Measurements from ENCODE around the gene LAMTOR4. TPM values are rescaled to one million over a fixed set of nuclear protein-coding genes. Genes with fewer than 3 reads are reported as not detected.
"Not testable (repeated sequence)": the region's sequence is repeated elsewhere in the genome, so short reads cannot be mapped to it uniquely, and the experiment has no call there.

Gene LAMTOR4
- polyA plus RNA-seq, 4 donors = 141 to 370 (median 222) TPM

GRCh38 chr7:100189061-100189460 lies 40.3 kb downstream of the LAMTOR4 start:
- FAIRE-seq = no peak
- Histone ChIP-seq H3K27me3 (ENCODE audit: control insufficient read depth in 3 of 3, insufficient read depth in 3 of 3, low read length in 3 of 3) (no peaks in the 10 kb centered on the region), H3K9me3 (ENCODE audit: control insufficient read depth in 2 of 2, insufficient read depth in 1 of 2, low read depth in 1 of 2, low read length in 1 of 2) (no peaks in the 10 kb centered on the region), H3K27ac (ENCODE audit: low read depth in 1 of 3, low read length in 2 of 3) (no peak overlapping the region), H3K4me1 (ENCODE audit: control insufficient read depth in 3 of 3, insufficient read depth in 2 of 3, low read depth in 1 of 3, low read length in 2 of 3) (no peaks in the 10 kb centered on the region), H3K36me3 (ENCODE audit: control insufficient read depth in 3 of 3, insufficient read depth in 2 of 3, low read depth in 1 of 3, low read length in 3 of 3) (no peaks in the 10 kb centered on the region), H3K4me3 (ENCODE audit: low read depth in 1 of 3, low read length in 3 of 3) (no peak overlapping the region)
- DNase-seq = no peak
- 71 to 81% (median 79%) methylated on average over 3 of the region's 3 CpGs for WGBS, 3 donors

- Histone ChIP-seq H3K36me3 (ENCODE audit: control insufficient read depth in 3 of 3, insufficient read depth in 2 of 3, low read depth in 1 of 3, low read length in 3 of 3) (no peaks in the 10 kb centered on the region), H3K4me1 (ENCODE audit: control insufficient read depth in 3 of 3, insufficient read depth in 2 of 3, low read depth in 1 of 3, low read length in 2 of 3) (no peaks in the 10 kb centered on the region), H3K27me3 (ENCODE audit: control insufficient read depth in 3 of 3, insufficient read depth in 3 of 3, low read length in 3 of 3) (no peaks in the 10 kb centered on the region), H3K9me3 (ENCODE audit: control insufficient read depth in 2 of 2, insufficient read depth in 1 of 2, low read depth in 1 of 2, low read length in 1 of 2) (no peaks in the 10 kb centered on the region), H3K27ac (ENCODE audit: low read depth in 1 of 3, low read length in 2 of 3) (no peak overlapping the region), H3K4me3 (ENCODE audit: low read depth in 1 of 3, low read length in 3 of 3) (no peak overlapping the region)
- WGBS, 3 donors = 48 to 51% (median 49%) methylated on average over 4 of the region's 4 CpGs
- DNase-seq (peak; percentile 35 to 45), FAIRE-seq (no peak)
These were observed 41.5 kb downstream of the LAMTOR4 start for GRCh38 chr7:100190048-100190711.

GRCh38 chr7:100191775-100192174 lies 43.1 kb downstream of the LAMTOR4 start:
- Histone ChIP-seq H3K4me1 (ENCODE audit: control insufficient read depth in 3 of 3, insufficient read depth in 2 of 3, low read depth in 1 of 3, low read length in 2 of 3) (no peaks in the 10 kb centered on the region), H3K27me3 (ENCODE audit: control insufficient read depth in 3 of 3, insufficient read depth in 3 of 3, low read length in 3 of 3) (no peaks in the 10 kb centered on the region), H3K27ac (ENCODE audit: low read depth in 1 of 3, low read length in 2 of 3) (no peak overlapping the region), H3K4me3 (ENCODE audit: low read depth in 1 of 3, low read length in 3 of 3) (no peak overlapping the region), H3K36me3 (ENCODE audit: control insufficient read depth in 3 of 3, insufficient read depth in 2 of 3, low read depth in 1 of 3, low read length in 3 of 3) (no peaks in the 10 kb centered on the region), H3K9me3 (ENCODE audit: control insufficient read depth in 2 of 2, insufficient read depth in 1 of 2, low read depth in 1 of 2, low read length in 1 of 2) (no peaks in the 10 kb centered on the region)
- 44 to 65% (median 54%) methylated on average over 2 of the region's 2 CpGs for WGBS, 3 donors
- no peak for FAIRE-seq
- DNase-seq = no peak

GRCh38 chr7:100192281-100192862 lies 43.7 kb downstream of the LAMTOR4 start:
- H3K27me3 ChIP-seq (ENCODE audit: control insufficient read depth in 3 of 3, insufficient read depth in 3 of 3, low read length in 3 of 3); DNase-seq; FAIRE-seq; H3K9me3 ChIP-seq (ENCODE audit: control insufficient read depth in 2 of 2, insufficient read depth in 1 of 2, low read depth in 1 of 2, low read length in 1 of 2); H3K4me1 ChIP-seq (ENCODE audit: control insufficient read depth in 3 of 3, insufficient read depth in 2 of 3, low read depth in 1 of 3, low read length in 2 of 3); H3K36me3 ChIP-seq (ENCODE audit: control insufficient read depth in 3 of 3, insufficient read depth in 2 of 3, low read depth in 1 of 3, low read length in 3 of 3); H3K4me3 ChIP-seq (ENCODE audit: low read depth in 1 of 3, low read length in 3 of 3); H3K27ac ChIP-seq (ENCODE audit: low read depth in 1 of 3, low read length in 2 of 3): not testable (repeated sequence)
- WGBS, 3 donors = 88 to 94% (median 93%) methylated on average over 6 of the region's 6 CpGs

- DNase-seq = no peak
- Histone ChIP-seq H3K36me3 (ENCODE audit: control insufficient read depth in 3 of 3, insufficient read depth in 2 of 3, low read depth in 1 of 3, low read length in 3 of 3) (no peaks in the 10 kb centered on the region), H3K4me3 (ENCODE audit: low read depth in 1 of 3, low read length in 3 of 3) (no peak overlapping the region), H3K4me1 (ENCODE audit: control insufficient read depth in 3 of 3, insufficient read depth in 2 of 3, low read depth in 1 of 3, low read length in 2 of 3) (no peaks in the 10 kb centered on the region), H3K27ac (ENCODE audit: low read depth in 1 of 3, low read length in 2 of 3) (no peak overlapping the region), H3K27me3 (ENCODE audit: control insufficient read depth in 3 of 3, insufficient read depth in 3 of 3, low read length in 3 of 3) (no peaks in the 10 kb centered on the region), H3K9me3 (ENCODE audit: control insufficient read depth in 2 of 2, insufficient read depth in 1 of 2, low read depth in 1 of 2, low read length in 1 of 2) (no peaks in the 10 kb centered on the region)
- no peak for FAIRE-seq
- WGBS, 3 donors = 71 to 93% (median 89%) methylated on average over 3 of the region's 3 CpGs
These were observed 44.3 kb downstream of the LAMTOR4 start for GRCh38 chr7:100192969-100193368.

GRCh38 chr7:100195222-100195621 lies 46.5 kb downstream of the LAMTOR4 start:
- DNase-seq (no peak), FAIRE-seq (no peak)
- WGBS, 3 donors = 80 to 83% (median 81%) methylated on average over 2 of the region's 2 CpGs
- Histone ChIP-seq H3K4me1 (ENCODE audit: control insufficient read depth in 3 of 3, insufficient read depth in 2 of 3, low read depth in 1 of 3, low read length in 2 of 3) (peaks cover 0 to 2% (median 0%) of the 10 kb centered on the region in 3 donors), H3K4me3 (ENCODE audit: low read depth in 1 of 3, low read length in 3 of 3) (no peak overlapping the region), H3K36me3 (ENCODE audit: control insufficient read depth in 3 of 3, insufficient read depth in 2 of 3, low read depth in 1 of 3, low read length in 3 of 3) (no peaks in the 10 kb centered on the region), H3K27me3 (ENCODE audit: control insufficient read depth in 3 of 3, insufficient read depth in 3 of 3, low read length in 3 of 3) (no peaks in the 10 kb centered on the region), H3K27ac (ENCODE audit: low read depth in 1 of 3, low read length in 2 of 3) (no peak overlapping the region), H3K9me3 (ENCODE audit: control insufficient read depth in 2 of 2, insufficient read depth in 1 of 2, low read depth in 1 of 2, low read length in 1 of 2) (no peaks in the 10 kb centered on the region)

GRCh38 chr7:100195901-100196322 lies 47.2 kb downstream of the LAMTOR4 start:
- not testable (repeated sequence) for H3K27ac ChIP-seq (ENCODE audit: low read depth in 1 of 3, low read length in 2 of 3); H3K27me3 ChIP-seq (ENCODE audit: control insufficient read depth in 3 of 3, insufficient read depth in 3 of 3, low read length in 3 of 3); FAIRE-seq; DNase-seq; H3K4me1 ChIP-seq (ENCODE audit: control insufficient read depth in 3 of 3, insufficient read depth in 2 of 3, low read depth in 1 of 3, low read length in 2 of 3); H3K4me3 ChIP-seq (ENCODE audit: low read depth in 1 of 3, low read length in 3 of 3); H3K36me3 ChIP-seq (ENCODE audit: control insufficient read depth in 3 of 3, insufficient read depth in 2 of 3, low read depth in 1 of 3, low read length in 3 of 3); H3K9me3 ChIP-seq (ENCODE audit: control insufficient read depth in 2 of 2, insufficient read depth in 1 of 2, low read depth in 1 of 2, low read length in 1 of 2)
- 94 to 98% (median 96%) methylated on average over 6 of the region's 6 CpGs for WGBS, 3 donors

GRCh38 chr7:100198266-100198665 lies 49.5 kb downstream of the LAMTOR4 start:
- no peak for FAIRE-seq
- no peak overlapping the region for H3K27ac ChIP-seq (ENCODE audit: low read depth in 1 of 3, low read length in 2 of 3)

More at GRCh38 chr7:100198266-100198665, 49.5 kb downstream of the LAMTOR4 start:
- 93 to 95% (median 94%) methylated on average over 10 of the region's 10 CpGs for WGBS, 3 donors
- Histone ChIP-seq H3K27me3 (ENCODE audit: control insufficient read depth in 3 of 3, insufficient read depth in 3 of 3, low read length in 3 of 3) (no peaks in the 10 kb centered on the region), H3K36me3 (ENCODE audit: control insufficient read depth in 3 of 3, insufficient read depth in 2 of 3, low read depth in 1 of 3, low read length in 3 of 3) (no peaks in the 10 kb centered on the region), H3K4me3 (ENCODE audit: low read depth in 1 of 3, low read length in 3 of 3) (no peak overlapping the region), H3K9me3 (ENCODE audit: control insufficient read depth in 2 of 2, insufficient read depth in 1 of 2, low read depth in 1 of 2, low read length in 1 of 2) (no peaks in the 10 kb centered on the region), H3K4me1 (ENCODE audit: control insufficient read depth in 3 of 3, insufficient read depth in 2 of 3, low read depth in 1 of 3, low read length in 2 of 3) (peaks cover 0 to 7% (median 0%) of the 10 kb centered on the region in 3 donors)
- no peak for DNase-seq
